Measurements from ENCODE around the gene MIPOL1. TPM values are rescaled to one million over a fixed set of nuclear protein-coding genes. Genes with fewer than 3 reads are reported as not detected.

The MIPOL1 gene
- total and polyA plus RNA-seq, 2 of the 4 experiments (the other 2 are of a cell fraction) = 2.7 to 5.9 TPM

DNA sequence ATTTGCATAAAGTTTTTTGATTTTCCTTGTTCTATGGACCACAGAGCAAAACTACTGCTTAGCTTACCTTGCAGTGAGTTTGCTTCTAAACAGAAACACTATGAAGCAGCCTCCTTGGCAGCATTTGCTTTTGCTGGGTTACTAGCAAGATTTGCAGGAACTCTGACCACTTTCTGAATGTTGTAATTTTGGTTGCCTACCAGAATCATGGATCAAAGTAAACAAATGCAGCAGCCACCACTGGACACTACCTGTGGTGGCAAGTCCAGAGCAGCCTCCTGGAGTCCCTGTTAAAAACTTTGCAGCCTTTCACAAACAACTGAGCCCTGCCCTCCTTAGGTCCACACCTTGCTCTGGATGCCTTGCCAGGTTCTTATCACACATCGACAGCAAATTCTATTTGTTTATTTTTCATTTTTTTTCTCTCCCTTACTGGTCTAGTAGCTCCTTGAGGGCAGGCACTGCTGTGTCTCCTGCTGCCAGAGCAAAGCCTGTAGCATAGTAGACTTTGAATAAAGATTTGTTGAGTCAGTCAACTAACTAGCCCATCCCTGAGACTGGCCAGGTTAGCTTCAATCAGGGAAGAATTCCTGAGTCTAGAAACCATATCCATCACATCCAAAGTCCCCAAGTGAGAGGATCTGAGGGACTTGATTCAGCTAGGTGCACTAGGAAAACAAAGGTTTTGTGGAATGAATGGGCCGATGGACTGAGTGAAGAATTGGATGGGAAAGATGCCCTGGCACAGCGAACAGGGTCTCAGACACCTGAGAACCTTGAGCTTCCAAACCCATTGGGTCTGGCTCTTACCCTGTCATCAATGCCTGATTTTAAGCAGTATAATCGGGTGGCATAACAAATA is 403.4 kb downstream of the MIPOL1 start:
- Histone ChIP-seq H4K91ac (ENCODE audit: insufficient read depth, low read depth, low read length) (no peak overlapping the region), H3K9me3 (ENCODE audit: control insufficient read depth, insufficient read depth, low read length) (peaks cover 30% of the 10 kb centered on the region), H2BK120ac (ENCODE audit: low read depth, low read length) (no peak overlapping the region), H3K18ac (ENCODE audit: low read depth, low read length) (no peak overlapping the region), H3K4ac (ENCODE audit: low read depth, low read length) (no peak overlapping the region), H3K79me1 (ENCODE audit: low read depth in 1 of 2, low read length in 2 of 2) (no peaks in the 10 kb centered on the region), H3K4me3 (ENCODE audit: insufficient read depth, low read depth, low read length) (no peak overlapping the region), H2AK5ac (ENCODE audit: low read depth, low read length) (no peak overlapping the region), H4K5ac (ENCODE audit: low read depth, low read length) (no peak overlapping the region), H3K14ac (replicated peaks; ENCODE audit: low read depth, low read length) (no peak overlapping the region), H3K27me3 (ENCODE audit: control insufficient read depth, insufficient read depth, low read length) (peaks cover 98% of the 10 kb centered on the region), H3K9me1 (ENCODE audit: insufficient read depth, low read length) (0 out of 2 replicates have a peak, but pooled peaks cover 3% of the 10 kb centered on the region), H3K56ac (ENCODE audit: extremely low read depth, insufficient read depth, low read length) (no peak overlapping the region), H2AK9ac (replicated peaks; ENCODE audit: low read depth, low read length, poor library complexity) (no peak overlapping the region), H2AFZ (replicated peaks; ENCODE audit: low read length, poor library complexity) (no peak overlapping the region), H4K8ac (ENCODE audit: low read depth in 2 of 2, low read length in 2 of 2) (no peak overlapping the region), H3K4me2 (ENCODE audit: low read depth, low read length) (no peak overlapping the region), H2BK20ac (ENCODE audit: low read depth, low read length) (no peak overlapping the region), H3K23ac (ENCODE audit: low read depth, low read length) (no peak overlapping the region), H3K36me3 (ENCODE audit: control insufficient read depth, insufficient read depth, low read length) (no peaks in the 10 kb centered on the region), H4K20me1 (ENCODE audit: insufficient read depth, low read length) (no peaks in the 10 kb centered on the region), H3K4me1 (ENCODE audit: control insufficient read depth, insufficient read depth, low read length) (peaks cover 4% of the 10 kb centered on the region; the same call in 1 of the 2 replicates), H3K9ac (ENCODE audit: low read depth, low read length) (no peak overlapping the region), H3K27ac (ENCODE audit: insufficient read depth, low read length) (no peak overlapping the region), H2BK15ac (ENCODE audit: low read depth, low read length) (no peak overlapping the region), H2BK5ac (ENCODE audit: low read depth, low read length, poor library complexity, severe bottlenecking) (no peak overlapping the region)
- ATAC-seq (ENCODE audit: low read depth) (no peak), DNase-seq (no peak)
- BruUV-seq (replicated peaks) = no TSS peak
- dilution Hi-C loops (cut with HindIII; ENCODE audit: low sequenced_read_pairs, unreplicated experiment) = no loop called here
- TF ChIP-seq RCOR1 (IDR thresholded peaks at IDR 0.05; ENCODE audit: insufficient replicate concordance, low read length) (no peak), RAD21 (IDR thresholded peaks at IDR 0.05; ENCODE audit: low read length) (no peak), SMC3 (IDR thresholded peaks at IDR 0.05; ENCODE audit: low read depth, low read length) (no peak), CEBPB (IDR thresholded peaks at IDR 0.05; ENCODE audit: low read depth, low read length) (no peak), FOS (IDR thresholded peaks at IDR 0.05; ENCODE audit: low read depth, low read length) (no peak), BHLHE40 (IDR thresholded peaks at IDR 0.05; ENCODE audit: low read depth, low read length) (no peak), NFE2L2 (IDR thresholded peaks at IDR 0.05; ENCODE audit: low read depth, low read length) (no peak)
- TF ChIP-seq, protein P1, sequence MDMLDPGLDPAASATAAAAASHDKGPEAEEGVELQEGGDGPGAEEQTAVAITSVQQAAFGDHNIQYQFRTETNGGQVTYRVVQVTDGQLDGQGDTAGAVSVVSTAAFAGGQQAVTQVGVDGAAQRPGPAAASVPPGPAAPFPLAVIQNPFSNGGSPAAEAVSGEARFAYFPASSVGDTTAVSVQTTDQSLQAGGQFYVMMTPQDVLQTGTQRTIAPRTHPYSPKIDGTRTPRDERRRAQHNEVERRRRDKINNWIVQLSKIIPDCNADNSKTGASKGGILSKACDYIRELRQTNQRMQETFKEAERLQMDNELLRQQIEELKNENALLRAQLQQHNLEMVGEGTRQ (IDR thresholded peaks at IDR 0.05; ENCODE audit: low read depth, low read length) = no peak
- in situ Hi-C loops (cut with MboI; ENCODE audit: low sequenced_read_pairs) = no loop called here
- 83% methylated on average over 1 of the region's 4 CpGs; no CpG with 5 or more reads in 1 of the 2 experiments for WGBS, 2 experiments (ENCODE audit: extremely low coverage in 2 of 2, insufficient read length in 1 of 2)
- ChIA-PET CTCF (no interaction called here), POLR2A (ENCODE audit: unreplicated experiment) (no interaction called here)
- intact Hi-C loops (cut with micrococcal nuclease) = no loop called here
